Measurements from ENCODE around the gene MIOX. TPM values are rescaled to one million over a fixed set of nuclear protein-coding genes. Genes with fewer than 3 reads are reported as not detected.

MIOX gene
- total and polyA plus RNA-seq, 2 experiments from 2014 or later = not detected

DNA sequence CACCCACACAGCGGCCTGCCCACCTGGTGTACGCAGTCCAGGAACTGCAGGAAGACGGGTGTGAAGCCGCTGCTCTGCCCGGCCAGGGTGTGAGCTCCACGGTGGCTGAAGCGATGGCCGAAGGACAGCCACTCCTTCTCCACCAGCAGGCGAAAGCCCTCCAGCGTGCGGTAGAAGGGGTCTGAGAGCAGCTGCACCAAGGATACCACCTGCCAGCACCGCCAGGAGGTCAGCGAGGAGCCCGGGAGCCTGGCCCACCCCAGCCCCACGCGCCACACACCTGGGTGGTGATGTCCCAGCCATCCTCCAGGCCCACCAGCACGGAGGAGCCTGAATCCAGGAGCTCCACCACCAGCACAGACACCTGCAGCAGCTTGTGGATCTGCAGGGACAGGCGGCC is 31.5 kb upstream of the MIOX start:
- no peak overlapping the region for H3K27ac ChIP-seq (ENCODE audit: low read depth)
- H2AFZ ChIP-seq = no peak overlapping the region
- H4K20me1 ChIP-seq (replicated peaks; ENCODE audit: insufficient read depth) = peaks cover 14% of the 10 kb centered on the region; the same call in 1 of the 2 replicates
- ATAC-seq (no peak), DNase-seq (ENCODE audit: low spot score) (no peak)
- H3K4me3 Mint-ChIP-seq = no peak overlapping the region
- H3K27me3 ChIP-seq (ENCODE audit: insufficient read depth) = no peaks in the 10 kb centered on the region
- no peaks in the 10 kb centered on the region for H3K9me2 ChIP-seq (ENCODE audit: insufficient read depth)
- no peaks in the 10 kb centered on the region for H3K4me1 ChIP-seq (ENCODE audit: insufficient read depth)
- no peak overlapping the region for H3K4me2 ChIP-seq
- H3K27ac Mint-ChIP-seq = no peak overlapping the region
- H3K4me1 Mint-ChIP-seq = no peaks in the 10 kb centered on the region; the same call in 2 of the 3 replicates
- TF ChIP-seq EZH2phosphoT487 (IDR thresholded peaks at IDR 0.05; ENCODE audit: unreplicated experiment) (no peak), ZNF114 (CRISPR knock-in tag; IDR thresholded peaks at IDR 0.05) (no peak)
- TF ChIP-seq, protein P1, sequence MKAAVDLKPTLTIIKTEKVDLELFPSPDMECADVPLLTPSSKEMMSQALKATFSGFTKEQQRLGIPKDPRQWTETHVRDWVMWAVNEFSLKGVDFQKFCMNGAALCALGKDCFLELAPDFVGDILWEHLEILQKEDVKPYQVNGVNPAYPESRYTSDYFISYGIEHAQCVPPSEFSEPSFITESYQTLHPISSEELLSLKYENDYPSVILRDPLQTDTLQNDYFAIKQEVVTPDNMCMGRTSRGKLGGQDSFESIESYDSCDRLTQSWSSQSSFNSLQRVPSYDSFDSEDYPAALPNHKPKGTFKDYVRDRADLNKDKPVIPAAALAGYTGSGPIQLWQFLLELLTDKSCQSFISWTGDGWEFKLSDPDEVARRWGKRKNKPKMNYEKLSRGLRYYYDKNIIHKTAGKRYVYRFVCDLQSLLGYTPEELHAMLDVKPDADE (IDR thresholded peaks at IDR 0.05) = no peak
- peaks cover 8% of the 10 kb centered on the region for H3K27me3 Mint-ChIP-seq (ENCODE audit: insufficient read depth, low read depth, poor library complexity)
- 0 out of 2 replicates have a peak, but pooled peaks cover 3% of the 10 kb centered on the region for H3F3A ChIP-seq (replicated peaks; ENCODE audit: low read depth)
- no peaks in the 10 kb centered on the region for H3K79me2 ChIP-seq (replicated peaks; ENCODE audit: insufficient read depth)
- H3K36me3 ChIP-seq (ENCODE audit: insufficient read depth) = no peaks in the 10 kb centered on the region
- H3K9me3 Mint-ChIP-seq = no peaks in the 10 kb centered on the region
- H3K4me3 ChIP-seq = no peak overlapping the region
- peaks cover 47% of the 10 kb centered on the region for H3K36me3 Mint-ChIP-seq (ENCODE audit: low read depth)

DNA sequence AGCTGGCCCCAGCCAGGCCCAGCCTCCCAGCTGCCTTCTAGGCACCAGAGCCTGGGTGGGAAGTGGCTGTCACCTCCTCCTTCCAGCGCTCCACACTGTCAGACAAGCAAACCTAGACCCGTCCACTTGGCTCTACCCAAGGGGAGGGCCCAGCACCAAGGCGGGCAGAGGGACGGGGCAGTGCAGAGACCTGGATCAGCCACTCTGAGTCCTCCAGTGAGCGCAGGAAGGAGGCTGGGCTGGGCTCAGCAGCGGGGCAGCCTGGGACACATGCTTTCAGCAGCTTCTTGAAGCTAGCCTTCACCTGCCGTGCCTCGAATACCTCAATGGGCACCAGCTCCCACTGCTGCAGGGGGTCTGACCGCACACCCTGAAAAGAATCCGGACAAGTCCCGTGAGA is 30.6 kb upstream of the MIOX start:
- Histone ChIP-seq H3K4me3 (no peak overlapping the region), H2AFZ (no peak overlapping the region), H3K4me1 (ENCODE audit: insufficient read depth) (no peaks in the 10 kb centered on the region), H3F3A (replicated peaks; ENCODE audit: low read depth) (0 out of 2 replicates have a peak, but pooled peaks cover 3% of the 10 kb centered on the region), H3K4me2 (no peak overlapping the region), H4K20me1 (replicated peaks; ENCODE audit: insufficient read depth) (peaks cover 8% of the 10 kb centered on the region; the same call in 1 of the 2 replicates), H3K27me3 (ENCODE audit: insufficient read depth) (no peaks in the 10 kb centered on the region), H3K36me3 (ENCODE audit: insufficient read depth) (no peaks in the 10 kb centered on the region), H3K27ac (ENCODE audit: low read depth) (no peak overlapping the region), H3K79me2 (replicated peaks; ENCODE audit: insufficient read depth) (no peaks in the 10 kb centered on the region), H3K9me2 (ENCODE audit: insufficient read depth) (no peaks in the 10 kb centered on the region)
- ATAC-seq = no peak
- Mint-ChIP-seq H3K4me3 (no peak overlapping the region), H3K27me3 (ENCODE audit: insufficient read depth, low read depth, poor library complexity) (peaks cover 10% of the 10 kb centered on the region), H3K27ac (no peak overlapping the region), H3K4me1 (no peaks in the 10 kb centered on the region; the same call in 2 of the 3 replicates), H3K9me3 (no peaks in the 10 kb centered on the region), H3K36me3 (ENCODE audit: low read depth) (peaks cover 51% of the 10 kb centered on the region)
- DNase-seq (ENCODE audit: low spot score) = no peak
- no peak for TF ChIP-seq POLR2AphosphoS5 (IDR thresholded peaks at IDR 0.05; ENCODE audit: low read depth)
- TF ChIP-seq ZNF114 (CRISPR knock-in tag; IDR thresholded peaks at IDR 0.05) = no peak
- no peak for TF ChIP-seq NANOG (IDR thresholded peaks at IDR 0.05; ENCODE audit: borderline replicate concordance)
- TF ChIP-seq, protein P2, sequence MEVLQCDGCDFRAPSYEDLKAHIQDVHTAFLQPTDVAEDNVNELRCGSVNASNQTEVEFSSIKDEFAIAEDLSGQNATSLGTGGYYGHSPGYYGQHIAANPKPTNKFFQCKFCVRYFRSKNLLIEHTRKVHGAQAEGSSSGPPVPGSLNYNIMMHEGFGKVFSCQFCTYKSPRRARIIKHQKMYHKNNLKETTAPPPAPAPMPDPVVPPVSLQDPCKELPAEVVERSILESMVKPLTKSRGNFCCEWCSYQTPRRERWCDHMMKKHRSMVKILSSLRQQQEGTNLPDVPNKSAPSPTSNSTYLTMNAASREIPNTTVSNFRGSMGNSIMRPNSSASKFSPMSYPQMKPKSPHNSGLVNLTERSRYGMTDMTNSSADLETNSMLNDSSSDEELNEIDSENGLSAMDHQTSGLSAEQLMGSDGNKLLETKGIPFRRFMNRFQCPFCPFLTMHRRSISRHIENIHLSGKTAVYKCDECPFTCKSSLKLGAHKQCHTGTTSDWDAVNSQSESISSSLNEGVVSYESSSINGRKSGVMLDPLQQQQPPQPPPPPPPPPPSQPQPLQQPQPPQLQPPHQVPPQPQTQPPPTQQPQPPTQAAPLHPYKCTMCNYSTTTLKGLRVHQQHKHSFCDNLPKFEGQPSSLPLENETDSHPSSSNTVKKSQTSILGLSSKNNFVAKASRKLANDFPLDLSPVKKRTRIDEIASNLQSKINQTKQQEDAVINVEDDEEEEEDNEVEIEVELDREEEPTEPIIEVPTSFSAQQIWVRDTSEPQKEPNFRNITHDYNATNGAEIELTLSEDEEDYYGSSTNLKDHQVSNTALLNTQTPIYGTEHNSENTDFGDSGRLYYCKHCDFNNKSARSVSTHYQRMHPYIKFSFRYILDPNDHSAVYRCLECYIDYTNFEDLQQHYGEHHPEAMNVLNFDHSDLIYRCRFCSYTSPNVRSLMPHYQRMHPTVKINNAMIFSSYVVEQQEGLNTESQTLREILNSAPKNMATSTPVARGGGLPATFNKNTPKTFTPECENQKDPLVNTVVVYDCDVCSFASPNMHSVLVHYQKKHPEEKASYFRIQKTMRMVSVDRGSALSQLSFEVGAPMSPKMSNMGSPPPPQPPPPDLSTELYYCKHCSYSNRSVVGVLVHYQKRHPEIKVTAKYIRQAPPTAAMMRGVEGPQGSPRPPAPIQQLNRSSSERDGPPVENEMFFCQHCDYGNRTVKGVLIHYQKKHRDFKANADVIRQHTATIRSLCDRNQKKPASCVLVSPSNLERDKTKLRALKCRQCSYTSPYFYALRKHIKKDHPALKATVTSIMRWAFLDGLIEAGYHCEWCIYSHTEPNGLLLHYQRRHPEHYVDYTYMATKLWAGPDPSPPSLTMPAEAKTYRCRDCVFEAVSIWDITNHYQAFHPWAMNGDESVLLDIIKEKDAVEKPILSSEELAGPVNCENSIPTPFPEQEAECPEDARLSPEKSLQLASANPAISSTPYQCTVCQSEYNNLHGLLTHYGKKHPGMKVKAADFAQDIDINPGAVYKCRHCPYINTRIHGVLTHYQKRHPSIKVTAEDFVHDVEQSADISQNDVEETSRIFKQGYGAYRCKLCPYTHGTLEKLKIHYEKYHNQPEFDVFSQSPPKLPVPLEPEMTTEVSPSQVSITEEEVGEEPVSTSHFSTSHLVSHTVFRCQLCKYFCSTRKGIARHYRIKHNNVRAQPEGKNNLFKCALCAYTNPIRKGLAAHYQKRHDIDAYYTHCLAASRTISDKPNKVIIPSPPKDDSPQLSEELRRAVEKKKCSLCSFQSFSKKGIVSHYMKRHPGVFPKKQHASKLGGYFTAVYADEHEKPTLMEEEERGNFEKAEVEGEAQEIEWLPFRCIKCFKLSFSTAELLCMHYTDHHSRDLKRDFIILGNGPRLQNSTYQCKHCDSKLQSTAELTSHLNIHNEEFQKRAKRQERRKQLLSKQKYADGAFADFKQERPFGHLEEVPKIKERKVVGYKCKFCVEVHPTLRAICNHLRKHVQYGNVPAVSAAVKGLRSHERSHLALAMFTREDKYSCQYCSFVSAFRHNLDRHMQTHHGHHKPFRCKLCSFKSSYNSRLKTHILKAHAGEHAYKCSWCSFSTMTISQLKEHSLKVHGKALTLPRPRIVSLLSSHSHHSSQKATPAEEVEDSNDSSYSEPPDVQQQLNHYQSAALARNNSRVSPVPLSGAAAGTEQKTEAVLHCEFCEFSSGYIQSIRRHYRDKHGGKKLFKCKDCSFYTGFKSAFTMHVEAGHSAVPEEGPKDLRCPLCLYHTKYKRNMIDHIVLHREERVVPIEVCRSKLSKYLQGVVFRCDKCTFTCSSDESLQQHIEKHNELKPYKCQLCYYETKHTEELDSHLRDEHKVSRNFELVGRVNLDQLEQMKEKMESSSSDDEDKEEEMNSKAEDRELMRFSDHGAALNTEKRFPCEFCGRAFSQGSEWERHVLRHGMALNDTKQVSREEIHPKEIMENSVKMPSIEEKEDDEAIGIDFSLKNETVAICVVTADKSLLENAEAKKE (CRISPR knock-in tag; IDR thresholded peaks at IDR 0.05) = no peak
- TF ChIP-seq, protein P3, sequence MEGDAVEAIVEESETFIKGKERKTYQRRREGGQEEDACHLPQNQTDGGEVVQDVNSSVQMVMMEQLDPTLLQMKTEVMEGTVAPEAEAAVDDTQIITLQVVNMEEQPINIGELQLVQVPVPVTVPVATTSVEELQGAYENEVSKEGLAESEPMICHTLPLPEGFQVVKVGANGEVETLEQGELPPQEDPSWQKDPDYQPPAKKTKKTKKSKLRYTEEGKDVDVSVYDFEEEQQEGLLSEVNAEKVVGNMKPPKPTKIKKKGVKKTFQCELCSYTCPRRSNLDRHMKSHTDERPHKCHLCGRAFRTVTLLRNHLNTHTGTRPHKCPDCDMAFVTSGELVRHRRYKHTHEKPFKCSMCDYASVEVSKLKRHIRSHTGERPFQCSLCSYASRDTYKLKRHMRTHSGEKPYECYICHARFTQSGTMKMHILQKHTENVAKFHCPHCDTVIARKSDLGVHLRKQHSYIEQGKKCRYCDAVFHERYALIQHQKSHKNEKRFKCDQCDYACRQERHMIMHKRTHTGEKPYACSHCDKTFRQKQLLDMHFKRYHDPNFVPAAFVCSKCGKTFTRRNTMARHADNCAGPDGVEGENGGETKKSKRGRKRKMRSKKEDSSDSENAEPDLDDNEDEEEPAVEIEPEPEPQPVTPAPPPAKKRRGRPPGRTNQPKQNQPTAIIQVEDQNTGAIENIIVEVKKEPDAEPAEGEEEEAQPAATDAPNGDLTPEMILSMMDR (conservative IDR thresholded peaks at IDR 0.05; ENCODE audit: low read depth in 2 of 2) = no peak
- TF ChIP-seq ZNF331 (CRISPR knock-in tag; IDR thresholded peaks at IDR 0.05; ENCODE audit: low read depth) = no peak
- TF ChIP-seq JUNB (IDR thresholded peaks at IDR 0.05; ENCODE audit: unreplicated experiment) = no peak
- TF ChIP-seq, protein P1 (IDR thresholded peaks at IDR 0.05) = no peak
